ENCODE results near the gene SRRM3.
"Not testable (repeated sequence)": the region's sequence is repeated elsewhere in the genome, so short reads cannot be mapped to it uniquely, and the experiment has no call there.

SRRM3 gene

GRCh38 chr7:76285604-76286374, 84.1 kb downstream of the SRRM3 start:
- in situ Hi-C loops (cut with MboI; ENCODE audit: low sequenced_read_pairs) = no loop called here

DNA sequence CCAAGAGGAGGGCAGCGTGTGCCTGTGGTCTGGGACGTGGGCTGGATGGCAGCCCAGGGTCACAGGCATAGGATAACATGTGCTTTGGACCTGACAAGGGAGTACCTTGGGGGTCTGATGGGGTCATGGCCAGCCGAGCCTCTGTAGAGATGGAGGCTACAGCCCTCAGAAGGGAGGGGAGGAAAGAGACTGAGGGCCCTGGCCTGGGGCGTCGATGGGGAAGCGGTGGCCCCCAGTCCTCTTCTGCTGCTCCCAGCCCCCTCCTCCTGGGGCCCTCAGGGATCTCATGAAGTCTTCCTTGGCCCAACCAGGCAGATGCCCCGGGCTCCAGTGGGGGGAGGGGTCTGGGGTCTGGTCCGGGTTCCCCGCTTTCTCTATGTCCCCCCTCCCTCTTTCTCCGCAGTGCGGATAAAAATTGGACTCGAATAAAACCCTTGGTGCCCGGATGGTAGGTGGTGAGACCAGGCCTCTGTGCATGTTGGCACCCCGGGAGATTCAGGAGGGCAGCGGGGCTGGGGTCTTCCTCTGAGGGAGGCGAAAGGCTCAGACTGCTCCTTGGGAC, 85.2 kb downstream of the SRRM3 start:
- in situ Hi-C loops (cut with MboI; ENCODE audit: low sequenced_read_pairs) = no loop called here

GRCh38 chr7:76290847-76291350, 89.2 kb downstream of the SRRM3 start:
- in situ Hi-C loops (cut with MboI; ENCODE audit: low sequenced_read_pairs) = not testable (repeated sequence)

- in situ Hi-C loops (cut with MboI; ENCODE audit: low sequenced_read_pairs) = no loop called here
Observed at GRCh38 chr7:76291351-76292212, 89.9 kb downstream of the SRRM3 start.

DNA sequence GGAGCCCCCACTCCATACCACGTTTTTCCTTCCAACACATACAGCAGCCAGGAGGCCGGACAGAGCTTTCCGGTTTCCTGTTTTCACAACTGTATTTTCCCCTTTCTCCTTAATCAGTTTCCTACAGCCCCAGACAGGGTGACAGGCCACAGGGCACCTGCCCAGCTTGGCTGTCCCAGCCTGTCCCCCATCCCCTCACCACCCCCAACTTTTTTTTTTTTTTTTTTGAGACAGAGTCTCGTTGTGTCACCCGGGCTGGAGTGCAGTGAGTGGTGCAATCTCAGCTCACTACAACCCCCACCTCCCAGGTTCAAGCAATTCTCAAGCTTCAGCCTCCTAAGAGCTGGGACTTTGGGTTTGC, 90.5 kb downstream of the SRRM3 start:
- in situ Hi-C loops (cut with MboI; ENCODE audit: low sequenced_read_pairs) = no loop called here

GRCh38 chr7:76292911-76293310, 91.2 kb downstream of the SRRM3 start:
- in situ Hi-C loops (cut with MboI; ENCODE audit: low sequenced_read_pairs) = not testable (repeated sequence)

GRCh38 chr7:76293407-76293901, 91.8 kb downstream of the SRRM3 start:
- in situ Hi-C loops (cut with MboI; ENCODE audit: low sequenced_read_pairs) = no loop called here

DNA sequence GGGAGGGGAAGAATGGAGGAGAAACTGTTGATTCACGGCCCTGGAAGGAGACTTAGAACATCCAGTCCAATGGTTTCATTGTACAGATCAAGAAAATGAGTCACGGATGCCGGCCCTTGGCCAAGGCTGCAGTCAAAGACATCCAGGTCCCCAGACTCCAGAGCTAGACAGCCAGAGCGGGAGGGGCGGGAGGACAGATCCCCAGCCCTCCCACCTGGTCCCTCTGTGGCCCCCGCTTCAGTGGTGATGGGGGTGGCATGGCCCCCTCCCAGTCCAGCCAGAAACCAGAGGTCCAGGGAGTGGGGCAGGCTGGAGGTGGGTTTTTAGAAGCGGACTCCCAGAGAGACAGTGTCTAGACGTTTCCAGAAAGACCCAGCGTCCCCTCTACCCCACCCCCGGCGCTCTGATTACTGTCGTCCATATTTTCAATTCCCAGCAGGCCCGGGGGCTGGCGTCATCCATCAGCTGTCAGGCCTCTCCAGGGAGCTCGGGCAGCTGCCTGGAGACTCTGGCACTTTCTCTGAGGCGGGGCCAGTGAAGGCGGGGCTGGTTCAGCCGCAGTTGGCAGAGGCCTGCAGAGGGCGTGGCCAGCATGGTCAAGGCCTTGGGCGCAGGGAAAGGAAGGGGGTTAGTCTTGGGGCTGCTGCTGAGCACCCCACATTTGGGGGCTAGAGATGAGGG, 92.8 kb downstream of the SRRM3 start:
- in situ Hi-C loops (cut with MboI; ENCODE audit: low sequenced_read_pairs) = no loop called here

- in situ Hi-C loops (cut with MboI; ENCODE audit: low sequenced_read_pairs) = no loop called here
Observed at GRCh38 chr7:76296743-76297740, 95.3 kb downstream of the SRRM3 start.

DNA sequence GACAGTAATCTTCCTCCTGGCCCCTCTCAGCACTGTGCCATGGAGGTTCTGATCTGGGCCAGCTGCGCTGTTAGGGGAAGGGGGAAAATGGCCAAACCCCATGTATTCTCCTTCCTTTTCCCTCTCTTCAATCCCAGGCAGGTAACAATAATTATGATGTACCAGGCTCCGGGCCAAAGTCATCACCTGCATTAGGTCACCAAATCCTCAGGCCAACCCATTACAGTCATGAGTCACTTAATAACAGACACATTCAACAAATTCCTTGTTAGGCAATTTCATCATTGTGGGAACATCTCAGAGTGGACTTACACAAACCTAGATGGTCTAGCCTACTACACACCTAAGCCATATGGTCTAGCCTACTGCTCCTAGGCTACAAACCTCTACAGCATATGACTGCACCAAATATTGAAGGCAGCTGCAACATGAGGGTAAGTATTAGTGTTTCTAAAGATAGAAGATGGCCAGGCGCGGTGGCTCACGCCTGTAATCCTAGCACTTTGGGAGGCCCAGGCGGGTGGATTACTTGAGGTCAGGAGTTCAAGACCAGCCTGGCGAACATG, 98.6 kb downstream of the SRRM3 start:
- in situ Hi-C loops (cut with MboI; ENCODE audit: low sequenced_read_pairs) = no loop called here

DNA sequence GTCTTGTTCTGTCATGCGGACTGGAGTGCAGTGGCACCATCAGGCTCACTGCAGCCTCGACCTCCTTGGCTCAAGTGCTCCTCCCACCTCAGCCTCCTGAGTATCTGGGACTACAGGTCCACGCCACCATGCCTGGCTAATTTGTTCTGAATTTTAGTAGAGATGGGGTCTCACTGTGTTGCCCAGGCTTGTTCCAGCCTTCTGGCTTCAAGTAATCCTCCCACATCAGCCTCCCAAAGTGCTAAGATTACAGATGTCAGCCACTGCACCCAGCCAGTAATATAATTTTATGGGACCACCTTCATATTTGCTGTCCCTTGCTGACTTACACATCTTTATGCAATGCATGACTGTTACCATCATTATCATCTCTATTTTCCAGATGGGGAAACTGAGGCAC, 99.3 kb downstream of the SRRM3 start:
- in situ Hi-C loops (cut with MboI; ENCODE audit: low sequenced_read_pairs) = no loop called here

- in situ Hi-C loops (cut with MboI; ENCODE audit: low sequenced_read_pairs) = no loop called here
Observed at GRCh38 chr7:76302347-76303201, 100.9 kb downstream of the SRRM3 start, which contains the start of gene HSPB1. Gene HSPB1, plus strand, starts transcription at chr7:76302673. Its CDS starts 40 bp downstream, at chr7:76302713.

DNA sequence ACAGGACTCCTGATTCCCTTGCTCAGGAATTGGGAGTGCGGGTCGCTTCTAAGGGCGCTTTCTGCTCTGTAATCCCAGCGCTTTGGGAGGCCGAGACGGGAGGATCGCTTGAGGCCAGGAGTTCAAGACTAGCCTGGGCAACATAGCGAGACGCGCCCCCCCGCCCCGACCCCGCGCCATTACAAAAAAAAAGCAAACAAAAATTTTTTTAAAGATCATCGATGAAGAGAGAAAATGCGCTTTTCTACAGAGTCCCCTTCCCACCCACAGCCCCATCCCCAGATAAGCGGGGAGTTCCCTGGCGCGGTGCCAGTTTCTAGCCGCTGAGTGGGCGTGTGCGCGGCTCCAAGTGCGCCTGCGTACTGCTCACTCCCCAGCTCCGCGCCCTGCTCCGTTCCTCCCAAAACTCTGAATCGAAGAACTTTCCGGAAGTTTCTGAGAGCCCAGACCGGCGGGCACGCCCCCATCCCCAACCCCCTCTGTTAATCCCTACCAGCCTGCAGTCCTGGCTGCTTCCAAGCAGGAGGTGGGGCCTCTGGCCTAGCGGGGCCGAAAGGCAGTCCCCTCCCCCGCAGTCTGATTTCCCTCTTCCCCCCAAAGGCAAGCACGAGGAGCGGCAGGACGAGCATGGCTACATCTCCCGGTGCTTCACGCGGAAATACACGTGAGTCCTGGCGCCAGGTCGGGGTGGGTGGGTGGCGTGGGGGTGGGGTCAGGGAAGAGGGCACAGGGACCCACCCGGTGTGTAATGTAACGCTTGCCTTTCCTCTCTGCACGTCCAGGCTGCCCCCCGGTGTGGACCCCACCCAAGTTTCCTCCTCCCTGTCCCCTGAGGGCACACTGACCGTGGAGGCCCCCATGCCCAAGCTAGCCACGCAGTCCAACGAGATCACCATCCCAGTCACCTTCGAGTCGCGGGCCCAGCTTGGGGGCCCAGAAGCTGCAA, 101.8 kb downstream of the SRRM3 start:
- in situ Hi-C loops (cut with MboI; ENCODE audit: low sequenced_read_pairs) = no loop called here

DNA sequence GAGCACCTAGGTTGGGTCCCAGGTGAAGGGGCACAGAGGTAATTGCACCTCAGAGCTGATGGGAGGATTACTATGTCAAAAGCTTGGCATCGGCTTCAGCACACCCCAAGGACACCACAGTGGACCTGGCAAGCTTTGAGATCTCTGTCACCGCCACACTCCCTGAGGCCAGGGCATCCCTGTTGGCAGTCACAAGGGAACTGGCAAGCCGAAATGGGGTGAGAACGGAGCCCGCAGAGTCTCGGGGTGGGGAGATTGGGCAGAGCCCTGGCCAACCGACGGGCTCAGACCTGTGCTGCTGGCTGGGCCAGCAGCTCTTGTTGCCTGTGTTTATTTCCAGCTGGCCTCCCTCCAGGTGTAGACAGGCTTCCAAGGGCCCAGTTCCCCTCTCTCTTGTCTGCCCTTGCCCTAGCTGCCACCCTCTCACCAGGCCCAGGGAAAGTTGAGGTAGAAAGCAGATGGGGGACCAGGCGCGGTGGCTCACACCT, 103.2 kb downstream of the SRRM3 start:
- in situ Hi-C loops (cut with MboI; ENCODE audit: low sequenced_read_pairs) = no loop called here

- in situ Hi-C loops (cut with MboI; ENCODE audit: low sequenced_read_pairs) = not testable (repeated sequence)
Observed at GRCh38 chr7:76308874-76309273, 107.2 kb downstream of the SRRM3 start.

GRCh38 chr7:76309341-76310101, 107.8 kb downstream of the SRRM3 start:
- in situ Hi-C loops (cut with MboI; ENCODE audit: low sequenced_read_pairs) = not testable (repeated sequence)

All from HL-60/S4 treated with retinoic acid at 250 ng/mL for 4 days and 3 days (cell line).